Sigmoid colon (tissue), 7 donors: ENCODE data around the gene MME. TPM values are rescaled to one million over a fixed set of nuclear protein-coding genes. Genes with fewer than 3 reads are reported as not detected.

ENCODE experiments used
- DNase-seq: peaks from one replicate; pipeline ENCODE4 v3.0.0-alpha.2; 2019
- H3K27ac ChIP-seq, 4 donors: fragments of 200-600 bp; sonication (generic); one replicate each; pipeline ENCODE4 v1.5.1; 2016 to 2019; ENCODE audit warnings: mild to moderate bottlenecking in 1 of 4
- H3K27me3 ChIP-seq, 3 donors: fragments of 200-600 bp; sonication (generic); one replicate each; pipeline ENCODE4 v1.5.1; 2019; ENCODE audit warnings: mild to moderate bottlenecking in 1 of 3
- H3K36me3 ChIP-seq, 4 donors: fragments of 200-600 bp; sonication (generic); one replicate each; pipeline ENCODE4 v1.5.1; 2016 to 2019
- H3K4me1 ChIP-seq, 4 donors: fragments of 200-600 bp; sonication (generic); one replicate each; pipeline ENCODE4 v1.5.1; 2017 to 2019
- H3K4me3 ChIP-seq, 4 donors: fragments of 200-600 bp; sonication (generic); one replicate each; pipeline ENCODE4 v1.5.1; 2017 to 2019; ENCODE audit warnings: mild to moderate bottlenecking in 2 of 4, moderate library complexity in 1 of 4
- H3K9me3 ChIP-seq, 4 donors: fragments of 200-600 bp in 3 of 4; sonication (generic) in 3 of 4; one replicate each; pipeline versions ENCODE4 v1.5.1 to v1.6.1; 2013 to 2019
- EP300 ChIP-seq, 4 donors: sonication (generic); formaldehyde crosslinking; IDR thresholded peaks; one replicate each; pipeline ENCODE4 v1.6.1; 2017; ENCODE audit warnings: antibody characterized with exemption in 4 of 4
- POLR2A ChIP-seq, 2 donors: fragments of 450-650 bp; IDR thresholded peaks; one replicate each; pipeline ENCODE4 v1.6.1; 2016; ENCODE audit warnings: antibody characterized with exemption in 2 of 2, mild to moderate bottlenecking in 2 of 2, moderate library complexity in 2 of 2
- POLR2AphosphoS5 ChIP-seq, 4 donors: sonication (generic); formaldehyde crosslinking; IDR thresholded peaks; one replicate each; pipeline ENCODE4 v1.6.1; 2017; ENCODE audit warnings: antibody characterized with exemption in 4 of 4
- WGBS, 2 donors: extraction: QIAGEN DNeasy Blood & Tissue Kit; methylation state at CpG; one replicate each; pipeline ENCODE4 v1.1.7; 2013; 5-methylcytosine and 5-hydroxymethylcytosine counted together
- intact Hi-C: fragments of 100-400 bp; cut with DNase I; formaldehyde crosslinking; loops from one replicate; pipeline ENCODE4 v1.15.1; 2023
- polyA plus RNA-seq, 3 donors: library from polyadenylated mRNA; stranded (reverse); fragments of 200-250 nt; gene quantifications; one replicate each; pipeline ENCODE4 v1.2.3, GENCODE V29; 2013
- total RNA-seq, 4 donors: library from RNA; depleted of rRNA; stranded (reverse); fragments of >200 nt; gene quantifications; one replicate each; pipeline ENCODE4 v1.1.0, GENCODE V29; 2016
- TF ChIP-seq, protein P1 (sequence below), 4 experiments: fragments of 450-650 bp in 3 of 4; fragments of 200-600 bp in 1 of 4; IDR thresholded peaks; one replicate each; pipeline ENCODE4 v1.5.1; 2016 to 2019; ENCODE audit warnings: antibody characterized with exemption in 4 of 4, mild to moderate bottlenecking in 3 of 4, moderate library complexity in 2 of 4
- donor health status: healthy with polysubstance abuse.
- donor health status: Bipolar disorder and iron deficiency.
- donor health status: healthy.

Gene MME
- total and polyA plus RNA-seq, 7 donors, result 0.46 to 5.0 (median 1.1) TPM

DNA sequence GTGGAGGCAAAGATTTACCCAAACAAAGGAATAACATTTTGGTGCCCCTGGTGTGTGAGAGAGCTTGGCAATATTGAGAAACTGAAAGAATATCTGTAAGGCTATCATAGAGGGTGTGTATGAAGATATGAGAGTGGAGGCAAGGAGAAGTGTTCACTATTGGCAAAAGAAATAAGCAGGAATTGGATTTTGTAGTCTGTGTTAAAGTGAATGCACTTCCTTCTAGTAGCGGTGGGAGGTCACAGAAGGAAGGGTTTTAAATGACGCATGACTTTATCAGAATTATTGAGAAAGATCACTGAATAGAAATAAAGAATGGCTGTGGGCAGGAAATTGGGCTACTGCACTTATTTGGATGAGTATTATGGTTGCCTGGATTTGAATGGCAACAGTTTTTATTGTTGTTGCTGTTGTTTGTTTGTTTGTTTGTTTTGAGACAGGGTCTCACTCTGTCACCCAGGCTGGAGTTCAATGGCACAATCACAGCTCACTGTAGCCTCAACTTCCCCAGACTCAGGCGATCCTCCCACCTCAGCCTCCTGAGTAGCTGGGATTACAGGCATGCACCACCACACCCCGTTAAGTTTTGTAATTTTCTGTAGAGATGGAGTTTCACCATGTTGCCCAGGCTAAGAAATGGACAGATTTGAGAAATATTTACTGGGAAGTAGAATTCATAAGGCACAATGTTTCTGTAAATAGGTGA, 16.3 kb downstream of the MME start:
- no peak overlapping the region for H3K4me3 ChIP-seq
- DNase-seq, result no peak
- intact Hi-C loops, result no loop called here
- no peaks in the 10 kb centered on the region for H3K36me3 ChIP-seq
- TF ChIP-seq POLR2A (IDR thresholded peaks at IDR 0.05), result no peak
- no peak for TF ChIP-seq POLR2AphosphoS5 (IDR thresholded peaks at IDR 0.05)
- TF ChIP-seq, protein P1, sequence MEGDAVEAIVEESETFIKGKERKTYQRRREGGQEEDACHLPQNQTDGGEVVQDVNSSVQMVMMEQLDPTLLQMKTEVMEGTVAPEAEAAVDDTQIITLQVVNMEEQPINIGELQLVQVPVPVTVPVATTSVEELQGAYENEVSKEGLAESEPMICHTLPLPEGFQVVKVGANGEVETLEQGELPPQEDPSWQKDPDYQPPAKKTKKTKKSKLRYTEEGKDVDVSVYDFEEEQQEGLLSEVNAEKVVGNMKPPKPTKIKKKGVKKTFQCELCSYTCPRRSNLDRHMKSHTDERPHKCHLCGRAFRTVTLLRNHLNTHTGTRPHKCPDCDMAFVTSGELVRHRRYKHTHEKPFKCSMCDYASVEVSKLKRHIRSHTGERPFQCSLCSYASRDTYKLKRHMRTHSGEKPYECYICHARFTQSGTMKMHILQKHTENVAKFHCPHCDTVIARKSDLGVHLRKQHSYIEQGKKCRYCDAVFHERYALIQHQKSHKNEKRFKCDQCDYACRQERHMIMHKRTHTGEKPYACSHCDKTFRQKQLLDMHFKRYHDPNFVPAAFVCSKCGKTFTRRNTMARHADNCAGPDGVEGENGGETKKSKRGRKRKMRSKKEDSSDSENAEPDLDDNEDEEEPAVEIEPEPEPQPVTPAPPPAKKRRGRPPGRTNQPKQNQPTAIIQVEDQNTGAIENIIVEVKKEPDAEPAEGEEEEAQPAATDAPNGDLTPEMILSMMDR (IDR thresholded peaks at IDR 0.05), result no peak
- no peak for TF ChIP-seq EP300 (IDR thresholded peaks at IDR 0.05)
- no peaks in the 10 kb centered on the region for H3K27me3 ChIP-seq
- no peak overlapping the region for H3K27ac ChIP-seq
- H3K9me3 ChIP-seq, result no peaks in the 10 kb centered on the region
- WGBS, 2 donors, result 89 to 93% methylated on average over 4 of the region's 4 CpGs
- H3K4me1 ChIP-seq, result no peaks in the 10 kb centered on the region

DNA sequence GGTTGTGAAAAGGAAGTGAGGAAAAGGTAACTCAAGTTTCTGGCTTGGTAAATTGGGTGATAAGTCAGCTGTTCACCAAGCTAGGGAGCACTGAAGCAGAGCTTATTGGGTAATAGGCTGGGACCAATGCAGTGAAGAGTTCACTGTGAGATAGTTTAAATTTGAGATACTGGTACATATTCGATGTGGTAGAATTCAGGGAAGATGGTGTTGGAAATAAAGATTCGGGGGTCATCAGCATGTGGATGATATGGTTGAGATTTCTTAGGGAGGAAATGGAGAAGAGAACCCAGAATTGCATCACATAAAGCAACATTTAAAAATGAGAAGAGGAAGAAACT, 16.9 kb downstream of the MME start:
- 84 to 86% methylated on average over 2 of the region's 2 CpGs for WGBS, 2 donors
- intact Hi-C loops, result no loop called here
- TF ChIP-seq POLR2A (IDR thresholded peaks at IDR 0.05), result no peak
- TF ChIP-seq, protein P1 (IDR thresholded peaks at IDR 0.05), result no peak
- no peak for TF ChIP-seq EP300 (IDR thresholded peaks at IDR 0.05)
- no peak for TF ChIP-seq POLR2AphosphoS5 (IDR thresholded peaks at IDR 0.05)
- no peak for DNase-seq
- Histone ChIP-seq H3K4me1 (no peaks in the 10 kb centered on the region), H3K9me3 (no peaks in the 10 kb centered on the region), H3K4me3 (no peak overlapping the region), H3K36me3 (no peaks in the 10 kb centered on the region), H3K27ac (no peak overlapping the region), H3K27me3 (no peaks in the 10 kb centered on the region)

DNA sequence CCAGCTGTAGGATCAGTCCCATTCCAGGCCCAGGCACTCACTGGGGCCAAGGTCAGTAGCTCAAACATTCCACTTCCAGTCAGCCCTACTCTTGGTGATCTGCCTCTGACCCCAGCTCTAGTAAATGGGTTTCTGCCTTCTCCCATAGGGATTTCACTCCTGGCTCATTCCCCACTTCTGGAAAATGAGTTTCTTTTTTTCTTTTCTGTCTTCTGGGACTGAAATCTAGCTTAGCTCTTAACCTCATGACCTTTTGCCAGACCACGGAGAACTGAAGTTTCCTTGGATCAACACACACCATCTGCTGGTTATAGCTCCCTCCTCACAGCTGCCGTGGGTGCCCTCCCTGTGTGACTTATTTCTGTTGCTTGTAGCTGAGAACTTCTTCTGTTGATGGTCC, 21.3 kb downstream of the MME start:
- DNase-seq, result no peak
- no peaks in the 10 kb centered on the region for H3K9me3 ChIP-seq
- no peaks in the 10 kb centered on the region for H3K4me1 ChIP-seq
- WGBS, 2 donors, result 33 to 48% methylated on average over 2 of the region's 2 CpGs
- H3K27me3 ChIP-seq, result no peaks in the 10 kb centered on the region
- intact Hi-C loops, result no loop called here
- no peaks in the 10 kb centered on the region for H3K36me3 ChIP-seq
- TF ChIP-seq, protein P1 (IDR thresholded peaks at IDR 0.05), result no peak
- TF ChIP-seq POLR2A (IDR thresholded peaks at IDR 0.05), result no peak
- H3K27ac ChIP-seq, result no peak overlapping the region
- no peak overlapping the region for H3K4me3 ChIP-seq

DNA sequence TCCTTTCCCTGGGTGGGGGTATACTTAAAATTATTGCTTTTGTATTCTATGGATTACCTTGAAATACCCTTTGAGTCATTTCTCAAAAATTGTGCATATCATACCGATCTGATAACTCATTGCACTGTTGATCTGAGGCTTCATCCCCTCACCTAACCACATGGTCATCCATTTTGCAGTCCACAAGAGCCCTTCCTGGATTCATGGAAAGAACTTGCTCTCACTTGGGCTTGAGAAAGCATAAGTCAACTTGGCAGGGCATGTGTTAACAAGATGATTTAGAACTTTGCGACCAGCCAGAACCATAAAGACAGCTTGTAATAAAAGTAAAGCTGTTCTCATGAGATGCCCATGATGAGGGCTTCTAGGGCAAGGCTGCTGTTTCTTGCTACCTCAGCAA, 22.2 kb downstream of the MME start:
- DNase-seq, result no peak
- intact Hi-C loops, result no loop called here
- Histone ChIP-seq H3K4me3 (no peak overlapping the region), H3K9me3 (no peaks in the 10 kb centered on the region), H3K36me3 (no peaks in the 10 kb centered on the region), H3K27me3 (no peaks in the 10 kb centered on the region), H3K4me1 (no peaks in the 10 kb centered on the region), H3K27ac (no peak overlapping the region)
- TF ChIP-seq POLR2AphosphoS5 (IDR thresholded peaks at IDR 0.05) (no peak), EP300 (IDR thresholded peaks at IDR 0.05) (no peak), POLR2A (IDR thresholded peaks at IDR 0.05) (no peak)
- TF ChIP-seq, protein P1 (IDR thresholded peaks at IDR 0.05), result no peak
- 49 to 54% methylated on average over 2 of the region's 2 CpGs for WGBS, 2 donors

DNA sequence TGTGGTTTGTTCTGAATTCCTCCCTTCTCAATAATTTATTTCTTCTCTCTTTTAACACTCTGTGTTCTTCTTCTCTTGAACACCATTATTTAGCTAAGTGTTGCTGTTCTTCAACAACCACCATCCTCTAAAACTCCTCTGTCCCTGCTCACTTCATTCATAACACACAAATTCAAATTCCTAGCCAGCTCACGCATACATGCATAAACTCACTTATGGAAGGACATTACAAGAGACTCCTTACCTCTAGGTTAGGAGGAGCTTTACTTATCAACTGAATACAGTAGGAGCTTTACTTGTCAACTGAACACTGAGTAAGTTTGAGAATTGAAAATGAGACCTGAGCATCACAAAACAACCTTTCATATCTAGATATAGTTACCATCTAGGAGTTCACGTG, 23.6 kb downstream of the MME start:
- intact Hi-C loops, result no loop called here
- Histone ChIP-seq H3K4me3 (no peak overlapping the region), H3K36me3 (no peaks in the 10 kb centered on the region), H3K4me1 (no peaks in the 10 kb centered on the region), H3K27me3 (no peaks in the 10 kb centered on the region), H3K9me3 (no peaks in the 10 kb centered on the region), H3K27ac (no peak overlapping the region)
- WGBS, 2 donors, result 92 to 93% methylated on average over 2 of the region's 2 CpGs
- DNase-seq, result no peak
- TF ChIP-seq POLR2AphosphoS5 (IDR thresholded peaks at IDR 0.05) (no peak), POLR2A (IDR thresholded peaks at IDR 0.05) (no peak), EP300 (IDR thresholded peaks at IDR 0.05) (no peak)
- TF ChIP-seq, protein P1 (IDR thresholded peaks at IDR 0.05), result no peak
